CD1c-positive myeloid dendritic cell (primary cell): ENCODE measurements around the gene SBDS.
"Not testable (repeated sequence)": the region's sequence is repeated elsewhere in the genome, so short reads cannot be mapped to it uniquely, and the experiment has no call there.

ENCODE experiments used
- DNase-seq: peaks from one replicate; pipeline ENCODE4 v3.0.0-alpha.2; 2016; ENCODE audit errors: extremely low spot score

SBDS gene

DNA sequence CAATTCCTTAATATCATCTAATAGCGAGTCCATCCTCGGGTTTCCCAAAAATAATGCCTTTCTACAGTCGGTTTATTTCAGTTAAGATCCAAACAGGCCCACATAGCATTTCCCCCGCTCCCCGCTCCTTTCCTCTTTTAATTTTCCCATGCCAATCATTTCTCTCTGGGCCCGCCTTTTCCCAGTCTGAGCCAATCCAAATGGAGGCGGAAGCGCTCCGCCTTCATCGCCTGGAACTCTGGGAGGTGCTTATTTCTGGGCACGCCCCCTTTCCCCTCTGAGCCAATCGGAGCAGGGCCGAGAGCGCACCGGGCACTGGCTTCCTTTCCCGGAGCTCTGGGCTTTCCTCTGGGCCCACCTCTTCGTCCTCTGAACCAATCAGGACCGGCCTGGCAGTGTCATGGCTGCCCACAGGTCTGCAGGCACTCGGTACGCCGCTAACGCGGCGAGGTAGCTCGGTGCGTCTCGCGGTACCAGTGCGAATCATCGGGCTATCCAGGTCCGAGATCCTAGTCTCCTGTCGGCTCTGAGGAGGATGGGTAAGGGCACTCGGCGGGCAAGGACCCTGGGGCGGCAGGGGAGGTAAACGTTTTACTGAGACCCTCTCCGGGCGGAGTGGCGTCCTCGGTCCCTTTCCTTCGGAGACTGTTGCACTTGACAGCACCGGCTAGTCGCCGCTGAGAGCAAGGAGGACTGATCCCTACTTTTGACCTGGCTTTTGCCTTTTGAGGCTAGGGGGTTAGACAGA, 1.2 kb upstream of the SBDS start, which contains the start of gene TYW1:
TSS of gene TYW1 (plus strand) at position 390 of the 748 bp plus-strand sequence. CDS start at position 536, 146 bp downstream.
- peak; percentile 99 for DNase-seq

DNA sequence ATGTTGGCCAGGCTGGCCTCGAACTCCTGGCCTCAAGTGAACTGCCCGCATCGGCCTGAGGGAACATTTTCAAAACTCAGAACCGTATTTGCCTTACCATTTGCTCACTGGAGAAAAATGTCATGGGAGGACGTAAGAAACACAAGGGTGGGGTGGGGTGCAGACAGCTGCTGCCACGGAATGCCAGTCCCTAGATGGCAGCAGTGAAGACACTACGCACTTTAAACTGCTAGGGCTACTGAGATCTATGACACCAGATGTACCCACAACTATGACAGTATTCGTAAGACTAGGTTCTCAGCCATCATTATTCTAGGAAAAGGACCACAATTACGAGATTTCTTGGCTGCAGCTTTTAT, 716 bp downstream of the SBDS start:
- peak; percentile 60 for DNase-seq

DNA sequence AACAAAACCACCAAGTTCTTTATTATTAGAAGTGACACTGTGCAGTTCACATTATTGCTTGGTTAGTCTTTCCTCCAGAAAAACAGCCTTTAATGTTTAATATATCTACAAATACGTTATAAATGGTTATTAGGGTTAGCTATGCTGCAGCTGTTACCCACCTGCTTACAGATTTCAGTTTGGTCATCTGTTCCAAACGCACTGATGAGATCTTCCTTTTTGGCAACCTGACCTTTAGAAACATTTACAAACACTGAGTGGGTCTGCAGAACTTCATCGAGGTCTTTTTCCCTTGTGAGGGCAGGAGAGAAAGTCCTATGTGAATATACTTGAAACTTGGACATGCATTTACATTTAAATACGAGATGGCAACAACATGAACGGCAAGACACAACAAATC, 1.3 kb downstream of the SBDS start:
- DNase-seq: not testable (repeated sequence)

DNA sequence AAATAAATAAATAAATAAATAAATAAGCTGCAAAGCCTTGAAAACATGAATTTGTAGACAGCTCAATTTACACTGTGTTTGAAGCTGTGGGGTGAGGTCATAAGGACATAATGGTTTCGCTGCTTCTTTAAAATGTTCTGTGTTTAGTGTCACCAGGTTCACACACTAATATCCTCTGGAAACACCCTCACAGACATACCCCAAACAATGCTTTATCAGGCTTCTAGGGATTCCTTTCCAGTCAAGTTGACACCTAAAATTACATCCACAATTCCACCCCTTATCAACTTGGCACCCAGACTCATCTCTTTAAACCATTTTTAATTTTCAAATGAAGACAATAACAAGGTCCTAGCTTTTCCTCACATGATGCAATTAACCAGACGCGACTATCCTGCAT, 5.8 kb downstream of the SBDS start:
- not testable (repeated sequence) for DNase-seq

DNA sequence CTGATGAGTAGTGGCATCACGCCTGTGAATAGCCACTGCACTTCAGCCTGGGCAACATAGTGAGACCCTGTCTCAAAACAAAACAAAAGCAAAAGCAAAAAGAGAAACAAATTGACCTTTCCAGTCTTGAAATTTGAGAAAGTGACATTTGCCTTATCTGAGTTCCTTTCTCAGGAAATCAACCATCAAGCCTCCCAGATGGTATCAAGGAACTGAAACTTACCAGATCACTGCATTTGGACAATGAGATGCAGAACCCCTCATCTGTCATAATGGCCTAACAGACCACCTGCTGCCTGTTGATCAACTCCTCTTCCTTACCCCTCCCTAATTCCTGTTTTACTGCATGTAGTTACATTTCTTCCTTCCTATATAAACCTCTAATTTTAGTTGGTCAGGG, 15.1 kb downstream of the SBDS start:
- DNase-seq: not testable (repeated sequence)

DNA sequence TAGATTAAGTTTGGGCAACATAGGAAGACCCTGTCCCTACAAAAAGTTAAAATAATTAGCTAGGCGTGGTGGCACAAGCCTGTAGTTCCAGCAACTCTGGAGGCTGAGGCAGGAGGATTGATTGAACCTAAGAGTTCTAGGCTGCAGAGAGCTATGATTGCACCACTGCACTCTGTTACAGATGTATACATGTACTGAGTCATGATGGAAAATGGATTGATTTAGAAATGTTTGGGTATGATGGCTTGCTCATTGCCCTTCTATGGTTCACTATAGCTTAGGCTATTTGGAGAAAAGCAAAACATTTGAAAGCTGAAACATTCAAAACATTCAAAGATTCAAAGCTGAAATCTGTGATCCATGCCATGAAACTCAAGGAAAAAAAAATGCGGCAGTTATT, 16.4 kb downstream of the SBDS start:
- DNase-seq: not testable (repeated sequence)

DNA sequence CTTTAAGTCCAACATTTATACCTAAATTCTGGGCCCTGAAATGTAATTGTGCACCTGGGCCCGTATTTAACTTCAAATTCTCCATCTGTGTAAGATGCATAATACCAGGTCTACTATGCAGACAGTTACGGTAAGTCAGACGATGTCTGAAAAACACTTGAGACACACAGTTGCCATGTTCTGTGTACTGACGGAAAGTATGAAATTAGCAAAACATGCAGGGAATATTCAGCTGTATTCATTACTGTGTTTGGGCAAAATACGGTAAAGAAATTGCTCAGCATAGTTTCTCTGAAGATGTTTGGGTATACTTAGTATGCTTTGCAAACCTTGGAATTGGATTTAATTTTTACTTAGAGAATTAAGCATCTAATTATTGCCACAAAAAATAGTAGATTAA, 17.1 kb downstream of the SBDS start:
- DNase-seq: not testable (repeated sequence)

DNA sequence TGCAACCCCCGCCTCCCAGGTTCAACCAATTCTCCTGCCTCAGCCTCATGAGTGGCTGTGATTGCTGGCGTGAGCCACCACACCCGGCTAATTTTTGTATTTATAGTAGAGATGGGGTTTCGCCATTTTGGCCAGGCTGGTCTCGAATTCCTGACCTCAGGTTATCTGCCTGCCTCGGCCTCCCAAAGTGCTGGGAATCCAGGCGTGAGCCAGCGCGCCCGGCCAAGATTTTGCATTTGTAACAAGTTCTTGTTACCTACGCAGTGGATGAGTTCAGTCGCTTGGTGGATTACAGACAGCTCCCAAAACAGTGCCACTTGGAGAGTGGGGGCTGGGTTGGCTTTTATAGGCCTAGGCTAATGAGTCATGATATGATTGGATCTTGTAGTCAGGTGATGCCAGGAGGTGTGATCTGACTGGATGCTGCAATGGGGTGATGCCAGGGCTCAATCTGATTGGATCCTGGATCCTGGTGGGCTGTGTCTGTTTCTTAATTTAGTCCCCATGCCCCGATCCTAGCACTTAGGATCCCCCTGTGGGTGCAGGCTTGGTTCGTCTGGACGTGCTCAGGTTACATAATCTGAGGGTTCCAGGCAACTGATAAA, 20.3 kb downstream of the SBDS start:
- no peak for DNase-seq

DNA sequence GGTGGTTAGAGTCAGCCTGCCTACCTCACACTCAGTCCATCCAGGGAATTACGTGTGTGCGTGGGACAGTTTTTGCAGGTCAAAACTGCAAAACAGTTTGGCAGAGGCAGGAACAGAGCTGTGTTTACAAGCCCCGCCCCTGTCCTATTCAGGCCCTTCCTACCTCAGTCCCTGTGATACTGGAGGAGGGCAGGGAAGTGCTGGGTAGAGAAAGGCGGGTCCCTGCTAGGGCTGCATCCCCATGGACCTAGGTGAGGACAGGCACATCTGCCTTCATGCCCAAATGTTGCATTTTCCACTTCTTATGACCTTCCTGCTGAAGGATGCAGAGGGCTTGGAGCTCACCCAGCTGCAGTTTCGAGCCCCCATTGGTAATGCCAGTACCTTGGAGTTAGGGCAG, 25.1 kb downstream of the SBDS start:
- DNase-seq: no peak

DNA sequence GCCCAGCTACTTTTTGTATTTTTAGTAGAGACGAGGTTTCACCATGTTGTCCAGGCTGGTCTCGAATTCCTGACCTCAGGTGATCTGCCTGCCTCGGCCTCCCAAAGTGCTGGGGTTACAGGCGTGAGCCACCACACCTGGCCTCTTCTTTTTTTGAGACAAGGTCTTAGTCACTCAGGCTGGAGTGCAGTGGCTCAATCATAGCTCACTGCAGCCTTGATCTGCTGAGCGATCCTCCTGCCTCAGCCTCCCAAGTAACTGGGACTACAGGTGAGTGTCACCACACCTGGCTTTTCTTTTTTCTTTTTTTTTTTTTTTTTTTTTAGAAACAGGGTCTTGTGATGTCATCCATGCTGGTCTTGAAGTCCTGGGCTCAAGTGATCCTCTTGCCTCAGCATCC, 26.4 kb downstream of the SBDS start:
- not testable (repeated sequence) for DNase-seq

DNA sequence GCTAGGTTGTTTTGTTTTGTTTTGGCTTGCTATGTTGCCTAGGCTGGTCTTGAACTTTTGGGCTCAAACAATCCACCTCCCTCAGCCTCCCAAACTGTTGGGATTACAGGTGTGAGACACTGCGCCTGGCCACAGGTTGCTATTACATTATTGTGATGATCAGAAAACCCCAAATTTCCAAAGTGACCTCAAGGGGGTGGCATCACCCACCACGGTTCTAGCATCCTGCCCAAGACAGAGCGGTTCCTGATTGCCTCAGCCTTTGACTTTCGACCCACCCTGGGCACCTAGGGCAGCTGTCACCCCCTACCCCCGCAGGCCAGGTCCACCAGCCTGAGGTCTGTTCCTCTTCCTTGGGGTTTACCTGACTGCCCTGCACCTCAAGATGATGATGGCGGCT, 28.4 kb downstream of the SBDS start:
- no peak for DNase-seq

DNA sequence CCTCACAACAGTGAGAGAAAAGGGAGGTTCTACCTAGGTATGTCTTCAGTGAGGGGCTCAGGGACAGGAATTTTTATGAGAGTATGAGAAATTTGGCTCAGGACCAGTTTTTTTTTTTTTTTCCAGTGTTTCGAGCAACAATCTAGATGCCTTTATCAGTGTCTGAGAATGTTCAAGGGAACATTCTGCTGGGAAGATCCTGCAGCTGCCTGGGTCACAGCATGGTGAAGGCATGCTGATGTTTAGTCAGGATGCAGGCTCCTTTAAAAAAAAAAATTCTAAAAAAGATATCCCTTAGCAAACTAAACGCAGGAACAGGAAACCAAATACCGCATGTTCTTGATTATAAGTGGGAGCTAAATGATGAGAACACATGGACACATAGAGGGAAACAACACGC, 31.0 kb downstream of the SBDS start:
- DNase-seq: no peak

DNA sequence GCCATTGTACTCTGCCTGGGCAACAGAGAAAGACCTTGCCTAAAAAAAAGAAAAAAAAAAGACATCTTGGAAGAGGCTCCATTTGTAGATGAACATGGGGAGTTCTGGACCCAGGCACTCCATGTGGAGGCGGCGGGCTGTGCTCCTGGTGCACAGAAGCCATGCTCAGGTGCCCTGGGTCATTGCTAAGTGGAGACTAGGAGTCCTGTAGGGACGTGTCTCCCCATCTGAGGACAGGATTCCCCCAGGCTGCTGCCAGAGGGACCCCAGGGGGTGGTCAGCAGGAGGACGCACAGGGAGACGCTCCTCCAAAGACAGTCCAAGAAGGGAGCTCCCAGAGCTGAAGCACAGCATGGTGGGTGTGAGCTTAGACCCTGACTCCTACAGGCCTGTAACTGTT, 34.3 kb downstream of the SBDS start:
- no peak for DNase-seq

DNA sequence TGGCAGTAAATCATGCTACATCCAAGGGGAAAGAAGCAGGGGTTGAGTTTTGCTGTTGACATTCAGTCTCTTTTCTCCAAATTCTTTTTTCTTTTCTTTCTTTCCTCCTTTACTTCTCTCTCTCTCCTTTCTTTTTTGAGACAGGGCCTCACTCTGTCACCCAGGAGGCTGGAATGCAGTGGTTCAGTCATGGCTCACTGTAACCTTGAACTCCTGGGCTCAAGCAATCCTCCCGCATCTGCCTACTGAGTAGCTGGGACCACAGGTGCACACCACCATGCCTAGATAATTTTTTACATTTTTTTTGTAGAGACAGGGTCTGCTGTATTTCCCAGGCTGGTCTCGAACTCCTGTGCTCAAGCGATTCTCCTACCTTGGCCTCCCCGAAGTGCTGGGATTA, 35.2 kb downstream of the SBDS start:
- DNase-seq: no peak

DNA sequence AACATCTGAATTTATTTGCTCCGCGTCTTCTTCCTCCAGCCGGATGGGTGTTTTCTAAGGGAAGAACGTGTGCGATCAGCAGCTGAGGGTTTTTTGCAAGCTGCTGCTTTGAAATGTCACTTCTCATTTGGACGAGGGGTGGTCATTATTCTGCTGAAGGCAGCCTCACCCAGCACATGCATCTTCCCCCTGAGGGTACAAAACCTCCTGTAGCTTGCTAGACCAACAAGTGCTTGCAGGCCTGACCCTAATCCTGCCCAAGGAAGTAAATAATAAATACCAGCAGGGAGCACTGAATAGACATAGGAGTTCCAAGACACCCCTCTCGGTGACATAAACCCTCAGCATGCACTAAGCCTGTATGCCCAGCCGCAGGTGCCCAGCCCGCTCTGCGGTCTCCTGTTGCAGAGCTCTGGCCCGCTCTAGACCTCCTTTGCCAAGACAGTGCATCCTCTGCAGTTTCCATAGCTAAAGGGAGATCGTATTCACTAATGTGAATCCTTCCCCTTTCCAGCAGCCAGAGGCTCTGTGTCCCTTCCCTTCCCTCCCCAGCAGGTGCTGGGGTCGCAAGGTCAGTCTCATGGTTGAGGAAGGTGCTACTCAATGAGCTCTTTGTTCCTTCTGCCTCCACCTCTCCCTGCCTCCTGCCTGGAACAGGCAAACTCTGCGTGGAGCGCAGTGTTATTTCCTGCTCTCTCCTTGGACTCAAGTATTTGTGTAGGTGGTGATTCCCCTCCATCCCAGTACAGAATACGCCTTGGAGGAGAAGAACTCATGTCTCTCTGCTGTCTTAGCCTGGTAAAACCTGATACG, 36.6 kb downstream of the SBDS start:
- no peak for DNase-seq

DNA sequence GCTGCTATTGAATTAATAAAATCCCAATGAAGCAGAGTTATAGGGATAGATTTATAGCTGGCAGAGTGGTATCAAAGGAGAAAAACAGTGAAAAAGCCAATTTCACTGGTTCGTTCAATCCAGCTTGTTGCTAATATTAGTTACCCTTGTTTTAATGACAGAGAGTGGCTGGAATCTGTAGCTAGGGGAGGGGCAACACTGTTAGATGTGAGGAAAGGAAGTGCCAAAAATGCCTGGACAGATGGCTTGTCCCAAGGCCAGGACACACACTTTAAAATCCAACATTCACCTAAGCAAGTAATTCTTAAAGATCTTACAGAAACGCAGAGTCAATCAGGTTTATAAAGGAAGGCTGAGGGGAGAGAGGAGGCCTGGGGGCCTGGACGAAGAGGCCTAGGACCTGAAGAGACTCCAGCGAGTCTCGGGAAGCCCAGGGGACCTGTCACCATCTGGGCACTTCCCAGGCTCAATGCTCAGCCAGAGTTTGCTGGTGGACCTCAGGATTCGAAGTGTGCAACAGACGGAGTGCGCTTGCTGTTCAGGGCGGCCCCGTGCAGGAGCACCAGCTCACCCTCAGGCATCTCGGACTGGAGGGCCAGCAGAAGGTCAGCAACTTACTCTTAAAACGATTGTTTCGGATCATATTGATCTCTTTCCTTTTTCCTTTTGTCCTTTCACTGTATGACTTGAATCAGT, 37.6 kb downstream of the SBDS start:
- no peak for DNase-seq

DNA sequence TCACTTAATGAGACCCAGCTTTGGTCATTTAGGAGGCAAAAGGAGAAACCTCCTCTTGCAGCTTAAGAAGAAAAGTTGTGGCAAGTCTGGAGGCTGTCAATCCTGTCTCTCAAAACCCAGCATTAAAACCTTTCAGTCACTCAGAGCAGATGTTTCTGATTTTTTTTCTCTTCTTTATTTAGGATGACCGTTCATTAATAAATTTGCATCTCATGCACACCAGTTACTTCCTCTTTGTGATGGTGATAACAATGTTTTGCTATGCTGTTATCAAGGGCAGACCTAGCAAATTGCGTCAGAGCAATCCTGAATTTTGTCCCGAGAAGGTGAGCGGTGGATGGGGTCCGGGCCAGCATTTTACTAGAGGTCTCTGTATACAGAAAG, 42.4 kb downstream of the SBDS start:
- DNase-seq: no peak

DNA sequence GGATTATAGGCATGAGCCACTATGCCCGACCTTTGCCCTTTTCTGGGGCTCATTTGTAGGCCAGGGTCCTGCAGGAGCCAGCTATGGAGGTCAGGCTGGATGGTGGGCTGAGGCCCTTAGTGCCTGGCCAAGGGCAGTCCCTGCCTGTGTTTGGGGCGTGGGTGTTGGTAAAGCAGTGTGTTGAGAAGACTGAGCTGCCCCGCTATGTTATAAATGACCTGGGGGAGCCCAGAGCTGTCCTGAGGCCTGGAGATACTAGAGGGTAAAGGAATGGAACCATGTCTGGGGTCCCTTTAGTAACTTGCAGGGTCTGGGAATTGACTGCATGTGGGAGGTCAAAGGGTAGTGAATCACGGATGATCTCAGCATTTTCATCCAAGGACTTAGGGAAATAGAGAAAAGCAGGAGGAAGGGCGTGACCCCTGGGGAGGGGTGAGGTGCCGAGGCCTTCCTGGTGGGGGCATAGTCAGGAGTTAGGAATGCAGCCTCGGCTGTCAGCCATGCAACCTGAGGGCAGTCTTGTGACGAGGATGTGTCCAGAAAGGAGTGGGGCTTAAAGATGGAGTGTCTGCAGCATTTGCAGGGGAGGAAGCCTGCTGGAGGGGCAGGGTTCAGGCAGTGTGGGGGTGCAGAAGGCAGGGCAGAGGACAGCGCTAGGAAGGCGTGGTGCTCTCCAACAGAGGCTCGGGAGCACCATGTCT, 42.9 kb downstream of the SBDS start:
- no peak for DNase-seq

DNA sequence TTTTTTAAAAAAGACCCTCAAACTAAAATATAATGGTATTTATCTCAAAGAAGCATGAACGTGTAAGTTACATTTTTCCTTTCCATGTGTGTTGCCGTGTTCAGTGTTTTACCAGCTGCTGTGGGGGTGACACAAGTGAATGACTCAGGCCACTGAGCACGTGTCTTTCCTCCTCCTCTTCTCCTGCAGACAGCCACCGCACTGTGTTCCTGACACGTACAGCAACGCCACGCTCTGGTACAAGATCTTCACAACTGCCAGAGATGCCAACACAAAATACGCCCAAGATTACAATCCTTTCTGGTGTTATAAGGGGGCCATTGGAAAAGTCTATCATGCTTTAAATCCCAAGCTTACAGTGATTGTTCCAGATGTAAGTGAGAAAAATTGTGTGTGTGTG, 44.6 kb downstream of the SBDS start:
- DNase-seq: no peak

DNA sequence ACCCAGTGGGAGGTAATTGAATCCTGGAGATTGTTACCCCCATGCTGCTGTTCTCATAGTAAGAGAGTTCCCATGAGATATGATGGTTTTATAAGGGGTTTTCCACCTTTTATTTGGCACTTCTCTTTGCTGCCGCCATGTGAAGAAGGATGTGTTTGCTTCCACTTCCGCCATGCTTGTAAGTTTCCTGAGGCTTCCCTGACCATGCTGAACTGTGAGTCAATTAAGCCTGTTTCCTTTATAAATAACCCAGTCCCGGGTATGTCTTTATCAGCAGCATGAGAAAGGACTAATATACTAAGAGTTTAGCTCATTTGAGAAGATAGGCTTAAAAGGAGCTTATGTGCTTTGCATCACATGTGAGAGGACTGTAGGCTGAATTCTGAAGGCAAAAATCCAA, 45.1 kb downstream of the SBDS start:
- no peak for DNase-seq

DNA sequence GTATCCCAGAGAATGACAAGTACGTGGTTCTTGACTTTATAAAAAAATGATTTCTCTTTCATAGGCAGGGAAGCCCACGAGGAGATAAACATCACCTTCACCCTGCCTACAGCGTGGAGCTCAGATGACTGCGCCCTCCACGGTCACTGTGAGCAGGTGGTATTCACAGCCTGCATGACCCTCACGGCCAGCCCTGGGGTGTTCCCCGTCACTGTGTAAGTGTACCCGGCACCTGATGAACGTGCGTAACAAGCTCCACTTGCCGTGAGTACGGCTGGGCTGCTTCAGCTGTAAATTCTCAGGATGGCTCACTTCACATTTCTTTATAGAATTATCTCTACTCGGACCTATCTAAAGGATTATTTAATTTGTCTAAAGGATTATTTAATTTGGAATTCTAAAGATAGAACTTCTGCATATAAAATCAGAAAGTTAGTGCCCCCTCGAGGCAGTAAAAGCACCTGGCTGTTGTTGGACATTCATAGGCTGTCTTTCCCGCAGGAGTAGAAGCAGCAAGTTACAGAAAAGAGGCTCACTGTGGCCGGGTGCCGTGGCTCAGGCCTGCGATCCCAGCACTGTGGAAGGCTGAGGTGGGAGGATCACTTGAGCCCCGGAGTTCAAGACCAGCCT, 46.8 kb downstream of the SBDS start:
- no peak for DNase-seq
